ENCODE results near the gene CPZ.

GRCh38 chr4:8648296-8648695, 55.7 kb downstream of the CPZ start:
- TF ChIP-seq CTCF (IDR thresholded peaks at IDR 0.05) (no peak), POLR2A (IDR thresholded peaks at IDR 0.05) (no peak)
